HepG2 (cell line): ENCODE data around the gene RPP21. TPM values are rescaled to one million over a fixed set of nuclear protein-coding genes. Genes with fewer than 3 reads are reported as not detected.

Experiments
- CEBPB ChIP-seq: IDR thresholded peaks from 2 replicates; pipeline ENCODE4 v1.6.1; 2011; ENCODE audit warnings: low read depth, low read length, improper control_type of control experiment, borderline replicate concordance
- GRHL1 ChIP-seq: sonication (generic); formaldehyde crosslinking; conservative IDR thresholded peaks from 2 replicates; pipeline ENCODE4 v1.8.0; 2022; ENCODE audit warnings: missing genetic modification reagents
- HNF4A ChIP-seq: sonication (generic); formaldehyde crosslinking; IDR thresholded peaks from 2 replicates; pipeline ENCODE4 v1.4.0; 2020; ENCODE audit warnings: missing genetic modification reagents
- MTA3 ChIP-seq: sonication (generic); formaldehyde crosslinking; IDR thresholded peaks from 2 replicates; pipeline ENCODE4 v1.4.0; 2020; ENCODE audit warnings: missing genetic modification reagents
- NR2F6 ChIP-seq, 2 experiments: IDR thresholded peaks; 2 replicates each; pipeline ENCODE4 v1.6.1; 2016; ENCODE audit warnings: antibody characterized with exemption in 1 of 2, mild to moderate bottlenecking in 1 of 2
- ZNF124 ChIP-seq: sonication (generic); formaldehyde crosslinking; IDR thresholded peaks from 2 replicates; pipeline ENCODE4 v1.4.0; 2020; ENCODE audit warnings: missing genetic modification reagents
- polyA plus RNA-seq, 8 experiments: library from polyadenylated mRNA; depleted of rRNA in 3 of 8; stranded (reverse) in 7 of 8; unstranded in 1 of 8; fragments of >200 nt; fragmentation: Illumina TruSeq in 4 of 8; extraction: Trizol in 4 of 8; gene quantifications; 2 replicates each; pipeline versions ENCODE4 v1.2.1 to v1.2.3, GENCODE V29; 2011 to 2016; ENCODE audit warnings: low read depth in 4 of 8, missing spikeins in 1 of 8, mixed read lengths in 1 of 8; ENCODE audit not compliant: insufficient read depth in 1 of 8
- total RNA-seq, 5 experiments: library from RNA; depleted of rRNA; stranded (reverse); fragments of >200 nt; fragmentation: Illumina TruSeq; extraction: Trizol; gene quantifications; 2 replicates each; pipeline ENCODE4 v1.2.3, GENCODE V29; 2016; ENCODE audit warnings: low read depth in 1 of 5
- TF ChIP-seq, protein P1 (sequence below): sonication (generic); formaldehyde crosslinking; IDR thresholded peaks from 2 replicates; pipeline ENCODE4 v1.4.0; 2020; ENCODE audit warnings: missing genetic modification reagents
- TF ChIP-seq, protein P2 (sequence below): sonication (generic); formaldehyde crosslinking; IDR thresholded peaks from 2 replicates; pipeline ENCODE4 v1.9.0; 2021; ENCODE audit warnings: mild to moderate bottlenecking, missing genetic modification reagents
- TF ChIP-seq, protein P3 (sequence below): sonication (generic); formaldehyde crosslinking; IDR thresholded peaks from 2 replicates; pipeline ENCODE4 v1.5.1; 2020; ENCODE audit warnings: mild to moderate bottlenecking, missing genetic modification reagents, borderline replicate concordance

The RPP21 gene
- total and polyA plus RNA-seq, 2 of the 13 experiments (the other 11 are each of a cell fraction or from before 2014, with no cell fraction given): 53.1 to 72.3 TPM

DNA sequence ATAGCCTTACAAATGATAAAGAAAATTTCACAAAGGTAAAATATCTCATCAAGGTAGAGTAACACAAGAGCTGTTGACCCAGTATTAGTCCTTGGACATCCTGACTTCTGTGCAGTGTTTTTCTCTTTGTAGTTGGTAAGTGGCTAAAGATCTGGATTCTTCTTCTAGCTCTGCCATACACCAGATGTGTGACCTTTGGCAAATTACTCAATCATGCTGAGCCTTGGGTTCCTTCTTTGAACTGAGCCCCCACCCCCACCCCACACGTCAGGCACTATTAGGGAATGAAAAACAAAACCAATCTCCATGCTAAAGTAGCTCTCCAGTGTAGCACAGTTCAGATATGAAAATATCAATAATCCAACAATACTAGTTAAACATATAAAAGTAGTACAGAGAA, 33.3 kb upstream of the RPP21 start (continued):
- TF ChIP-seq, protein P1, sequence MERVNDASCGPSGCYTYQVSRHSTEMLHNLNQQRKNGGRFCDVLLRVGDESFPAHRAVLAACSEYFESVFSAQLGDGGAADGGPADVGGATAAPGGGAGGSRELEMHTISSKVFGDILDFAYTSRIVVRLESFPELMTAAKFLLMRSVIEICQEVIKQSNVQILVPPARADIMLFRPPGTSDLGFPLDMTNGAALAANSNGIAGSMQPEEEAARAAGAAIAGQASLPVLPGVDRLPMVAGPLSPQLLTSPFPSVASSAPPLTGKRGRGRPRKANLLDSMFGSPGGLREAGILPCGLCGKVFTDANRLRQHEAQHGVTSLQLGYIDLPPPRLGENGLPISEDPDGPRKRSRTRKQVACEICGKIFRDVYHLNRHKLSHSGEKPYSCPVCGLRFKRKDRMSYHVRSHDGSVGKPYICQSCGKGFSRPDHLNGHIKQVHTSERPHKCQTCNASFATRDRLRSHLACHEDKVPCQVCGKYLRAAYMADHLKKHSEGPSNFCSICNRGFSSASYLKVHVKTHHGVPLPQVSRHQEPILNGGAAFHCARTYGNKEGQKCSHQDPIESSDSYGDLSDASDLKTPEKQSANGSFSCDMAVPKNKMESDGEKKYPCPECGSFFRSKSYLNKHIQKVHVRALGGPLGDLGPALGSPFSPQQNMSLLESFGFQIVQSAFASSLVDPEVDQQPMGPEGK (CRISPR knock-in tag): peak; percentile 79
- TF ChIP-seq, protein P2, sequence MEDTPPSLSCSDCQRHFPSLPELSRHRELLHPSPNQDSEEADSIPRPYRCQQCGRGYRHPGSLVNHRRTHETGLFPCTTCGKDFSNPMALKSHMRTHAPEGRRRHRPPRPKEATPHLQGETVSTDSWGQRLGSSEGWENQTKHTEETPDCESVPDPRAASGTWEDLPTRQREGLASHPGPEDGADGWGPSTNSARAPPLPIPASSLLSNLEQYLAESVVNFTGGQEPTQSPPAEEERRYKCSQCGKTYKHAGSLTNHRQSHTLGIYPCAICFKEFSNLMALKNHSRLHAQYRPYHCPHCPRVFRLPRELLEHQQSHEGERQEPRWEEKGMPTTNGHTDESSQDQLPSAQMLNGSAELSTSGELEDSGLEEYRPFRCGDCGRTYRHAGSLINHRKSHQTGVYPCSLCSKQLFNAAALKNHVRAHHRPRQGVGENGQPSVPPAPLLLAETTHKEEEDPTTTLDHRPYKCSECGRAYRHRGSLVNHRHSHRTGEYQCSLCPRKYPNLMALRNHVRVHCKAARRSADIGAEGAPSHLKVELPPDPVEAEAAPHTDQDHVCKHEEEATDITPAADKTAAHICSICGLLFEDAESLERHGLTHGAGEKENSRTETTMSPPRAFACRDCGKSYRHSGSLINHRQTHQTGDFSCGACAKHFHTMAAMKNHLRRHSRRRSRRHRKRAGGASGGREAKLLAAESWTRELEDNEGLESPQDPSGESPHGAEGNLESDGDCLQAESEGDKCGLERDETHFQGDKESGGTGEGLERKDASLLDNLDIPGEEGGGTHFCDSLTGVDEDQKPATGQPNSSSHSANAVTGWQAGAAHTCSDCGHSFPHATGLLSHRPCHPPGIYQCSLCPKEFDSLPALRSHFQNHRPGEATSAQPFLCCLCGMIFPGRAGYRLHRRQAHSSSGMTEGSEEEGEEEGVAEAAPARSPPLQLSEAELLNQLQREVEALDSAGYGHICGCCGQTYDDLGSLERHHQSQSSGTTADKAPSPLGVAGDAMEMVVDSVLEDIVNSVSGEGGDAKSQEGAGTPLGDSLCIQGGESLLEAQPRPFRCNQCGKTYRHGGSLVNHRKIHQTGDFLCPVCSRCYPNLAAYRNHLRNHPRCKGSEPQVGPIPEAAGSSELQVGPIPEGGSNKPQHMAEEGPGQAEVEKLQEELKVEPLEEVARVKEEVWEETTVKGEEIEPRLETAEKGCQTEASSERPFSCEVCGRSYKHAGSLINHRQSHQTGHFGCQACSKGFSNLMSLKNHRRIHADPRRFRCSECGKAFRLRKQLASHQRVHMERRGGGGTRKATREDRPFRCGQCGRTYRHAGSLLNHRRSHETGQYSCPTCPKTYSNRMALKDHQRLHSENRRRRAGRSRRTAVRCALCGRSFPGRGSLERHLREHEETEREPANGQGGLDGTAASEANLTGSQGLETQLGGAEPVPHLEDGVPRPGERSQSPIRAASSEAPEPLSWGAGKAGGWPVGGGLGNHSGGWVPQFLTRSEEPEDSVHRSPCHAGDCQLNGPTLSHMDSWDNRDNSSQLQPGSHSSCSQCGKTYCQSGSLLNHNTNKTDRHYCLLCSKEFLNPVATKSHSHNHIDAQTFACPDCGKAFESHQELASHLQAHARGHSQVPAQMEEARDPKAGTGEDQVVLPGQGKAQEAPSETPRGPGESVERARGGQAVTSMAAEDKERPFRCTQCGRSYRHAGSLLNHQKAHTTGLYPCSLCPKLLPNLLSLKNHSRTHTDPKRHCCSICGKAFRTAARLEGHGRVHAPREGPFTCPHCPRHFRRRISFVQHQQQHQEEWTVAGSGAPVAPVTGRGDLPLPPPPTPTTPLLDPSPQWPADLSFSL (CRISPR knock-in tag): no peak
- TF ChIP-seq NR2F6 (IDR thresholded peaks at IDR 0.05) (peak; percentile 68), NR2F6 (CRISPR knock-in tag; IDR thresholded peaks at IDR 0.05) (peak; percentile 52; the same call in 1 of the 2 replicates), GRHL1 (no peak), HNF4A (peak; percentile 77), CEBPB (peak; percentile 41; the same call in 1 of the 2 replicates), MTA3 (CRISPR knock-in tag) (no peak), ZNF124 (no peak)
- TF ChIP-seq, protein P3, sequence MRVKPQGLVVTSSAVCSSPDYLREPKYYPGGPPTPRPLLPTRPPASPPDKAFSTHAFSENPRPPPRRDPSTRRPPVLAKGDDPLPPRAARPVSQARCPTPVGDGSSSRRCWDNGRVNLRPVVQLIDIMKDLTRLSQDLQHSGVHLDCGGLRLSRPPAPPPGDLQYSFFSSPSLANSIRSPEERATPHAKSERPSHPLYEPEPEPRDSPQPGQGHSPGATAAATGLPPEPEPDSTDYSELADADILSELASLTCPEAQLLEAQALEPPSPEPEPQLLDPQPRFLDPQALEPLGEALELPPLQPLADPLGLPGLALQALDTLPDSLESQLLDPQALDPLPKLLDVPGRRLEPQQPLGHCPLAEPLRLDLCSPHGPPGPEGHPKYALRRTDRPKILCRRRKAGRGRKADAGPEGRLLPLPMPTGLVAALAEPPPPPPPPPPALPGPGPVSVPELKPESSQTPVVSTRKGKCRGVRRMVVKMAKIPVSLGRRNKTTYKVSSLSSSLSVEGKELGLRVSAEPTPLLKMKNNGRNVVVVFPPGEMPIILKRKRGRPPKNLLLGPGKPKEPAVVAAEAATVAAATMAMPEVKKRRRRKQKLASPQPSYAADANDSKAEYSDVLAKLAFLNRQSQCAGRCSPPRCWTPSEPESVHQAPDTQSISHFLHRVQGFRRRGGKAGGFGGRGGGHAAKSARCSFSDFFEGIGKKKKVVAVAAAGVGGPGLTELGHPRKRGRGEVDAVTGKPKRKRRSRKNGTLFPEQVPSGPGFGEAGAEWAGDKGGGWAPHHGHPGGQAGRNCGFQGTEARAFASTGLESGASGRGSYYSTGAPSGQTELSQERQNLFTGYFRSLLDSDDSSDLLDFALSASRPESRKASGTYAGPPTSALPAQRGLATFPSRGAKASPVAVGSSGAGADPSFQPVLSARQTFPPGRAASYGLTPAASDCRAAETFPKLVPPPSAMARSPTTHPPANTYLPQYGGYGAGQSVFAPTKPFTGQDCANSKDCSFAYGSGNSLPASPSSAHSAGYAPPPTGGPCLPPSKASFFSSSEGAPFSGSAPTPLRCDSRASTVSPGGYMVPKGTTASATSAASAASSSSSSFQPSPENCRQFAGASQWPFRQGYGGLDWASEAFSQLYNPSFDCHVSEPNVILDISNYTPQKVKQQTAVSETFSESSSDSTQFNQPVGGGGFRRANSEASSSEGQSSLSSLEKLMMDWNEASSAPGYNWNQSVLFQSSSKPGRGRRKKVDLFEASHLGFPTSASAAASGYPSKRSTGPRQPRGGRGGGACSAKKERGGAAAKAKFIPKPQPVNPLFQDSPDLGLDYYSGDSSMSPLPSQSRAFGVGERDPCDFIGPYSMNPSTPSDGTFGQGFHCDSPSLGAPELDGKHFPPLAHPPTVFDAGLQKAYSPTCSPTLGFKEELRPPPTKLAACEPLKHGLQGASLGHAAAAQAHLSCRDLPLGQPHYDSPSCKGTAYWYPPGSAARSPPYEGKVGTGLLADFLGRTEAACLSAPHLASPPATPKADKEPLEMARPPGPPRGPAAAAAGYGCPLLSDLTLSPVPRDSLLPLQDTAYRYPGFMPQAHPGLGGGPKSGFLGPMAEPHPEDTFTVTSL (CRISPR knock-in tag): peak; percentile 64; the same call in 1 of the 2 replicates
